SU-DHL-6 (cell line): Measurements from ENCODE around the gene NOL3.
A peak's percentile ranks its signal among the peaks of the same experiment; 100 is the strongest.

Experiments used
- H2AFZ ChIP-seq: fragments of 200-600 bp; sonication (generic); 2 replicates; pipeline ENCODE4 v1.6.1; 2014; ENCODE audit warnings: low read depth, mild to moderate bottlenecking, moderate library complexity, mixed read lengths, antibody characterized with exemption, low read length; ENCODE audit not compliant: severe bottlenecking
- H3F3A ChIP-seq: fragments of 200-600 bp; shearing (Covaris generic); 2 replicates; pipeline ENCODE4 v1.6.0; 2016; ENCODE audit warnings: antibody characterized with exemption, mild to moderate bottlenecking; ENCODE audit not compliant: insufficient read depth
- H3K27ac ChIP-seq: fragments of 200-600 bp; sonication (generic); 2 replicates; pipeline ENCODE4 v1.5.1; 2016; ENCODE audit warnings: low read depth, mild to moderate bottlenecking, low read length, moderate library complexity, mixed read lengths
- H3K27me3 ChIP-seq: fragments of 200-600 bp; sonication (generic), shearing (Covaris generic); 2 replicates; pipeline ENCODE4 v1.6.0; 2014; ENCODE audit warnings: mild to moderate bottlenecking, low read length
- H3K36me3 ChIP-seq: fragments of 200-600 bp; sonication (generic); 2 replicates; pipeline ENCODE4 v1.6.1; 2014; ENCODE audit warnings: mild to moderate bottlenecking, low read length, mixed read lengths
- H3K4me2 ChIP-seq: fragments of 300-600, 200-600 bp; shearing (Covaris generic), sonication (generic); 2 replicates; pipeline ENCODE4 v1.6.0; 2014; ENCODE audit warnings: low read length, low read depth, mild to moderate bottlenecking; ENCODE audit not compliant: poor library complexity, severe bottlenecking
- H3K4me3 ChIP-seq: fragments of 200-600 bp; sonication (generic); 2 replicates; pipeline ENCODE4 v1.5.1; 2014; ENCODE audit warnings: antibody characterized with exemption, low read length, mild to moderate bottlenecking, mixed read lengths; ENCODE audit not compliant: insufficient read depth, poor library complexity, severe bottlenecking
- H3K79me2 ChIP-seq: fragments of 200-600 bp; sonication (generic); 2 replicates; pipeline ENCODE4 v1.6.1; 2014; ENCODE audit warnings: mild to moderate bottlenecking, low read length, moderate library complexity; ENCODE audit not compliant: insufficient read depth
- H3K9ac ChIP-seq: fragments of 200-600 bp; sonication (generic); 2 replicates; pipeline ENCODE4 v1.7.0; 2014; ENCODE audit warnings: mild to moderate bottlenecking, low read length
- H3K9me2 ChIP-seq: fragments of 200-600 bp; sonication (generic); replicated peaks from 2 replicates; pipeline ENCODE4 v1.6.1; 2014; ENCODE audit warnings: low read length; ENCODE audit not compliant: insufficient read depth
- H3K9me3 ChIP-seq: fragments of 200-600 bp; sonication (generic); 2 replicates; pipeline ENCODE4 v1.6.1; 2014; ENCODE audit warnings: low read length, mixed read lengths; ENCODE audit not compliant: insufficient read depth
- H4K20me1 ChIP-seq: fragments of 200-600 bp; sonication (generic); 2 replicates; pipeline ENCODE4 v1.6.1; 2014; ENCODE audit warnings: low read depth, mild to moderate bottlenecking, antibody characterized with exemption, low read length, moderate library complexity, mixed read lengths
- CTCF ChIP-seq: fragments of 200-600 bp; sonication (generic); IDR thresholded peaks from one replicate; pipeline ENCODE4 v1.5.1; 2017; ENCODE audit warnings: antibody characterized with exemption, mild to moderate bottlenecking, low read length, moderate library complexity; ENCODE audit not compliant: insufficient read depth, poor library complexity, severe bottlenecking
- EZH2phosphoT487 ChIP-seq: fragments of 200-600 bp; sonication (generic), shearing (Covaris generic); conservative IDR thresholded peaks from 2 replicates; pipeline ENCODE4 v1.6.1; 2018; ENCODE audit warnings: mild to moderate bottlenecking, antibody characterized with exemption, low read length, moderate library complexity, mixed read lengths

Gene NOL3

GRCh38 chr16:67150833-67151396, 19.4 kb upstream of the NOL3 start, which contains the start of gene B3GNT9:
Gene B3GNT9 (minus strand): TSS chr16:67150998. CDS start chr16:67150485, 513 bp downstream.
- Histone ChIP-seq H3K36me3 (no peaks in the 10 kb centered on the region), H3K79me2 (no peaks in the 10 kb centered on the region), H3K27ac (no peak within 1 kb of the TSS), H3K4me2 (peak within 1 kb of the TSS; percentile 39), H4K20me1 (no peaks in the 10 kb centered on the region), H3K9me2 (no peaks in the 10 kb centered on the region), H2AFZ (no peak within 1 kb of the TSS), H3F3A (no peaks in the 10 kb centered on the region), H3K27me3 (no peaks in the 10 kb centered on the region), H3K9ac (peak within 1 kb of the TSS; percentile 14; the same call in 1 of the 2 replicates), H3K4me3 (peak within 1 kb of the TSS; percentile 13), H3K9me3 (no peaks in the 10 kb centered on the region)
- TF ChIP-seq CTCF: no peak
- no peak for TF ChIP-seq EZH2phosphoT487

GRCh38 chr16:67151431-67152097, 18.8 kb upstream of the NOL3 start:
- H3K4me2 ChIP-seq: no peak overlapping the region
- no peak overlapping the region for H2AFZ ChIP-seq
- H3F3A ChIP-seq: no peaks in the 10 kb centered on the region
- H3K9ac ChIP-seq: no peak overlapping the region
- H3K36me3 ChIP-seq: no peaks in the 10 kb centered on the region
- H3K27me3 ChIP-seq: no peaks in the 10 kb centered on the region
- H3K9me2 ChIP-seq: no peaks in the 10 kb centered on the region
- H3K27ac ChIP-seq: no peak overlapping the region
- no peaks in the 10 kb centered on the region for H3K9me3 ChIP-seq
- H4K20me1 ChIP-seq: no peaks in the 10 kb centered on the region
- TF ChIP-seq EZH2phosphoT487 (no peak), CTCF (no peak)
- H3K79me2 ChIP-seq: no peaks in the 10 kb centered on the region
- H3K4me3 ChIP-seq: no peak overlapping the region

- no peaks in the 10 kb centered on the region for H3K27me3 ChIP-seq
Measured at GRCh38 chr16:67154578-67155294, 15.6 kb upstream of the NOL3 start.

More at GRCh38 chr16:67154578-67155294, 15.6 kb upstream of the NOL3 start:
- Histone ChIP-seq H3K4me2 (peak overlapping the region; percentile 39), H3K9me3 (no peaks in the 10 kb centered on the region), H2AFZ (no peak overlapping the region), H3K4me3 (no peak overlapping the region), H3K27ac (no peak overlapping the region), H3F3A (peaks cover 16% of the 10 kb centered on the region), H3K79me2 (no peaks in the 10 kb centered on the region), H3K36me3 (no peaks in the 10 kb centered on the region), H3K9me2 (no peaks in the 10 kb centered on the region), H4K20me1 (no peaks in the 10 kb centered on the region), H3K9ac (no peak overlapping the region)
- TF ChIP-seq EZH2phosphoT487: no peak
- no peak for TF ChIP-seq CTCF
